ACC112 (cell line): ENCODE results near the gene PIR.

Source experiments
- H2AFZ ChIP-seq: fragments of 200-600 bp; sonication (generic); one replicate; pipeline ENCODE4 v1.6.0; 2017; ENCODE audit warnings: antibody characterized with exemption, low read length; ENCODE audit not compliant: unreplicated experiment
- H3K27ac ChIP-seq: fragments of 200-600 bp; sonication (generic); 2 replicates; pipeline ENCODE4 v1.5.1; 2014; ENCODE audit warnings: low read depth, mild to moderate bottlenecking, antibody characterized with exemption, low read length, moderate library complexity
- H3K27me3 ChIP-seq: fragments of 200-600 bp; sonication (generic); 2 replicates; pipeline ENCODE4 v1.6.1; 2014; ENCODE audit warnings: mild to moderate bottlenecking, antibody characterized with exemption, low read length, moderate library complexity, mixed read lengths; ENCODE audit not compliant: insufficient read depth
- H3K36me3 ChIP-seq: fragments of 200-600 bp; sonication (generic); 2 replicates; pipeline ENCODE4 v1.6.1; 2016; ENCODE audit warnings: mild to moderate bottlenecking, antibody characterized with exemption, low read length, moderate library complexity, mixed read lengths; ENCODE audit not compliant: insufficient read depth
- H3K4me1 ChIP-seq: fragments of 200-600 bp; sonication (generic); one replicate; pipeline ENCODE4 v1.6.1; 2016; ENCODE audit warnings: low read length, mixed read lengths; ENCODE audit not compliant: insufficient read depth, unreplicated experiment, control insufficient read depth
- H3K4me3 ChIP-seq: fragments of 200-600 bp; sonication (generic); 2 replicates; pipeline ENCODE4 v1.5.1; 2014; ENCODE audit warnings: mild to moderate bottlenecking, low read depth, low read length
- H3K79me2 ChIP-seq: fragments of 200-600 bp; sonication (generic); one replicate; pipeline ENCODE4 v1.6.0; 2016; ENCODE audit warnings: low read length; ENCODE audit not compliant: control insufficient read depth, unreplicated experiment, insufficient read depth

PIR gene

GRCh38 chrX:15356444-15356843 is 136.7 kb downstream of the PIR start:
- Histone ChIP-seq H3K27ac (no peak overlapping the region), H3K4me3 (no peak overlapping the region), H3K79me2 (no peaks in the 10 kb centered on the region), H2AFZ (no peak overlapping the region), H3K4me1 (no peaks in the 10 kb centered on the region), H3K27me3 (peaks cover 7% of the 10 kb centered on the region; the same call in 1 of the 2 replicates), H3K36me3 (no peaks in the 10 kb centered on the region)

- Histone ChIP-seq H2AFZ (no peak overlapping the region), H3K27me3 (0 out of 2 replicates have a peak, but pooled peaks cover 3% of the 10 kb centered on the region), H3K79me2 (no peaks in the 10 kb centered on the region), H3K27ac (no peak overlapping the region), H3K36me3 (no peaks in the 10 kb centered on the region), H3K4me1 (no peaks in the 10 kb centered on the region), H3K4me3 (no peak overlapping the region)
Observed at GRCh38 chrX:15350329-15350996, 142.7 kb downstream of the PIR start.

GRCh38 chrX:15349046-15349445 is 144.1 kb downstream of the PIR start:
- H3K27ac ChIP-seq, result no peak overlapping the region

GRCh38 chrX:15345976-15346375 is 147.2 kb downstream of the PIR start:
- H3K36me3 ChIP-seq, result no peaks in the 10 kb centered on the region
- 0 out of 2 replicates have a peak, but pooled peaks cover 3% of the 10 kb centered on the region for H3K27me3 ChIP-seq
- H2AFZ ChIP-seq, result no peak overlapping the region
- no peak overlapping the region for H3K4me3 ChIP-seq
- H3K4me1 ChIP-seq, result peaks cover 7% of the 10 kb centered on the region
- H3K27ac ChIP-seq, result no peak overlapping the region
- H3K79me2 ChIP-seq, result no peaks in the 10 kb centered on the region

More at GRCh38 chrX:15349046-15349445, 144.1 kb downstream of the PIR start:
- Histone ChIP-seq H3K4me1 (no peaks in the 10 kb centered on the region), H3K27me3 (0 out of 2 replicates have a peak, but pooled peaks cover 3% of the 10 kb centered on the region), H3K36me3 (no peaks in the 10 kb centered on the region), H2AFZ (no peak overlapping the region), H3K79me2 (no peaks in the 10 kb centered on the region), H3K4me3 (no peak overlapping the region)

GRCh38 chrX:15344106-15344505 is 149.0 kb downstream of the PIR start:
- no peaks in the 10 kb centered on the region for H3K36me3 ChIP-seq
- 0 out of 2 replicates have a peak, but pooled peaks cover 9% of the 10 kb centered on the region for H3K27me3 ChIP-seq
- H3K4me3 ChIP-seq, result no peak overlapping the region
- H3K79me2 ChIP-seq, result no peaks in the 10 kb centered on the region
- H3K27ac ChIP-seq, result no peak overlapping the region
- peaks cover 7% of the 10 kb centered on the region for H3K4me1 ChIP-seq
- H2AFZ ChIP-seq, result no peak overlapping the region

GRCh38 chrX:15343075-15343476 is 150.1 kb downstream of the PIR start:
- Histone ChIP-seq H3K27ac (peak overlapping the region; percentile 47), H3K4me1 (peaks cover 7% of the 10 kb centered on the region), H3K79me2 (no peaks in the 10 kb centered on the region), H3K4me3 (no peak overlapping the region), H2AFZ (no peak overlapping the region), H3K36me3 (no peaks in the 10 kb centered on the region), H3K27me3 (peaks cover 19% of the 10 kb centered on the region; the same call in 1 of the 2 replicates)

GRCh38 chrX:15340867-15341266 is 152.3 kb downstream of the PIR start:
- Histone ChIP-seq H3K4me1 (peaks cover 13% of the 10 kb centered on the region), H3K27ac (no peak overlapping the region), H3K4me3 (no peak overlapping the region), H3K27me3 (peaks cover 24% of the 10 kb centered on the region; the same call in 1 of the 2 replicates), H3K36me3 (no peaks in the 10 kb centered on the region), H3K79me2 (no peaks in the 10 kb centered on the region), H2AFZ (no peak overlapping the region)

GRCh38 chrX:15336023-15336413 is 157.1 kb downstream of the PIR start:
- H3K27me3 ChIP-seq, result peaks cover 24% of the 10 kb centered on the region; the same call in 1 of the 2 replicates
- peaks cover 33% of the 10 kb centered on the region for H3K79me2 ChIP-seq
- peak overlapping the region; percentile 100 for H3K4me3 ChIP-seq
- H3K4me1 ChIP-seq, result peaks cover 12% of the 10 kb centered on the region
- H2AFZ ChIP-seq, result peak overlapping the region; percentile 98
- H3K27ac ChIP-seq, result peak overlapping the region; percentile 97
- peaks cover 11% of the 10 kb centered on the region; the same call in 1 of the 2 replicates for H3K36me3 ChIP-seq

- Histone ChIP-seq H3K27me3 (peaks cover 24% of the 10 kb centered on the region; the same call in 1 of the 2 replicates), H2AFZ (peak within 1 kb of the TSS; percentile 98), H3K79me2 (peaks cover 33% of the 10 kb centered on the region), H3K27ac (peak within 1 kb of the TSS; percentile 97), H3K4me3 (peak within 1 kb of the TSS; percentile 100), H3K36me3 (peaks cover 11% of the 10 kb centered on the region; the same call in 1 of the 2 replicates), H3K4me1 (peaks cover 12% of the 10 kb centered on the region)
Observed at GRCh38 chrX:15335135-15336022, 157.8 kb downstream of the PIR start, which contains the start of gene PIGA. Gene PIGA, minus strand, starts transcription at chrX:15335523. Its CDS starts 3,593 bp downstream, at chrX:15331930.
